ENCODE results near the gene CBLN2.

The CBLN2 gene

GRCh38 chr18:72492497-72492896 lies 51.6 kb downstream of the CBLN2 start:
- Histone ChIP-seq H3K4me2 (no peak overlapping the region), H4K20me1 (ENCODE audit: insufficient read depth) (no peaks in the 10 kb centered on the region), H3K79me2 (ENCODE audit: insufficient read depth, low read depth) (no peaks in the 10 kb centered on the region), H3K27ac (no peak overlapping the region), H3K9ac (no peak overlapping the region), H3K27me3 (ENCODE audit: insufficient read depth, low read depth) (no peaks in the 10 kb centered on the region), H2AFZ (ENCODE audit: low read depth) (no peak overlapping the region), H3K4me1 (ENCODE audit: low read depth, poor library complexity, severe bottlenecking) (no peaks in the 10 kb centered on the region), H3K36me3 (ENCODE audit: insufficient read depth) (no peaks in the 10 kb centered on the region), H3K4me3 (IDR thresholded peaks at IDR 0.05; ENCODE audit: insufficient read depth, low read depth, low read length) (no peak overlapping the region)
- TF ChIP-seq CTCF (conservative IDR thresholded peaks at IDR 0.05; ENCODE audit: low read depth, low read length) = no peak
